Hematopoietic multipotent progenitor cell treated with erythropoietin and hydrocortisone succinate and interleukin-3 and kit ligand, for 17 days (in vitro differentiated cells): ENCODE measurements around the gene SSMEM1.
A peak's percentile ranks its signal among the peaks of the same experiment; 100 is the strongest.
"Not testable (repeated sequence)": the region's sequence is repeated elsewhere in the genome, so short reads cannot be mapped to it uniquely, and the experiment has no call there.

Source experiments
- DNase-seq: peaks from one replicate; pipeline ENCODE4 v3.0.0-alpha.2; 2015; ENCODE audit warnings: low spot score

Gene SSMEM1

DNA sequence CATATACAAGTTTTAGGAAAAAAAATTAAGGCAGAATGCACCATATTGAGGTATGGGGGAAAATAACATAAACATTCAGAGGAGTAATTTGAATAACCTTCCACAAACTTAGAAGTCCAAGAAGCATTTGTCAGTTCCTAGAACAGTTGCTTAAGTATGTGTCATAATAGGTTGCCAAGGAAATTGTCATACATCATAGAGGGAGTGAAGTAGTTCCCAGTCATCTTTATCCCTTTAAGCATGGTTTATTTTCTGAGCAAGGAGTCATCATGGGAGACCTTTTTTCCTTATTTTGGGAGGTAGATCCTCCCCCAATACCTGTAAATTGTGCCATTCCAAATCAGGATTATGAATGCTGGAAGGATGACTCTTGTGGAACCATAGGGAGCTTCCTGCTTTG is at the start of gene SSMEM1:
Gene SSMEM1 (plus strand): TSS at position 219 of the 400 bp plus-strand sequence. CDS start 51 bp downstream, at position 270.
- DNase-seq = no peak

- no peak for DNase-seq
Observed at GRCh38 chr7:130160023-130160422, 47.6 kb upstream of the SSMEM1 start.

DNA sequence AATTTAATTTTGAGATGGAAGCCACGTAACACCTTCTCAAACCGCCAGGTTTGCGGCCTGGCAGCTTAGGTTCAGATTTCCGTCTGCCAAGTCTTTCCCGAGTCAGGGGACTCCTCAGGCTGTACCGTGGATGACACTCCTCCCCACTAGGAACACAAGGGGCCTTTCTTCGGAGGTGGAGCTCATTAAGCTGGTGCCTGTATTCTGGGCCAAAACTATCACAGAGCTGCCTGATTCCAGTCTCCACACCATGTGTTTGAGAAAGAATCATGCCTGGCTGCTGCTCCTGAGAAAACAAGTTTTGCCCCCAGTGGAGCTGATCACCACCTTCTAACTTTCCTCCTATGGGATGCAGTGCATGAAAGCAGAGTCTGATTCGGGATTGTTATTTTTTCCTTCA is 47.2 kb upstream of the SSMEM1 start:
- DNase-seq = no peak

- DNase-seq = no peak
Observed at GRCh38 chr7:130162196-130162595, 45.5 kb upstream of the SSMEM1 start.

- no peak for DNase-seq
Observed at GRCh38 chr7:130174237-130174959, 33.3 kb upstream of the SSMEM1 start.

DNA sequence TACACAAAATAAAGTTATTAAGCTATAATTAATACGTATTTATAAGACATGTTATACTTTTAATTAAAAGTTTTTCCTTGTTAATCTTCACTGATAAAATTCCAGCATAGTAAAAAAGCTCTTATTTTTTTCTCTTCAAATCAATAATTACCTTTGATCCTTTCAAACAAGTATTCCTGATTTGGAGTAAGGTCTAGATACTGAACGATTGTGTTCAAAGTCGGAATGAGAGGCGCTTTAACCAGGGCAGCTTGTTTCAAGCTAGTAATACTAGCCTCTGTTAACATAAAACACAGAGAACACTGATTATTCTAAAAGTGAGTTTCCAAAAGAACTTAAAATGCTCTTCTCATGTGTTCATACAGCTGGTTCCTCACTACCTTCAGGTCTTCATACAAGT is 29.4 kb upstream of the SSMEM1 start:
- no peak for DNase-seq

GRCh38 chr7:130179631-130180030 is 28.0 kb upstream of the SSMEM1 start:
- DNase-seq = no peak

DNA sequence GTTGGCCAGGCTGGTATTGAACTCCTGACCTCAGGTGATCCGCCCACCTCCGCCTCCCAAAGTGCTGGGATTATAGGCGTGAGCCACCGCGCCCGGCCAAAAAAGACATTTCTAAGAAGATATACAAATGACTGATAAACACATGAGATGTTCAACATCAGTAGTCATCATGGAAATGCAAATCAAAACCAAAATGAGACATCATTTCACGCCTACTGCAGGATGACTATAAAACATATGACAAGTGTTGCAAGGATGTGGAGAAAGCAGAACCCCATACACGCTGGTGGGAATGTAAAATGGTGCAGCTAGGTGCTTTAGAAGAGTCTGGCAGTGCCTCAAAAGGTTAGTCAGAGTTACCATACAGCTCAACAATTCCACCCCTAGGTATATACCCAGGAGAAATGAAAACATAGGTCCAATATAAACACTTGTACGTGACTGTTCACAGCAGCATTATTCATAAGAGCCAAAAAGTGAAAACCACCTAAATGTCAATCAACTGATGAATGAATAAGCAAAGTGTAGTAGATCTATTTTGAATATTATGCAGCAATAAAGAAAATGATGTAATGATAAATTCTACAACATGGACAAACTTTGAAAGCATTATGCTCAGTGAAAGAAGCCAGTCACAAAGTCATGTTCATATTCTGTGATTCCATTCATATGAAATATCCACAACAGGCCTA is 26.9 kb upstream of the SSMEM1 start:
- DNase-seq = no peak

DNA sequence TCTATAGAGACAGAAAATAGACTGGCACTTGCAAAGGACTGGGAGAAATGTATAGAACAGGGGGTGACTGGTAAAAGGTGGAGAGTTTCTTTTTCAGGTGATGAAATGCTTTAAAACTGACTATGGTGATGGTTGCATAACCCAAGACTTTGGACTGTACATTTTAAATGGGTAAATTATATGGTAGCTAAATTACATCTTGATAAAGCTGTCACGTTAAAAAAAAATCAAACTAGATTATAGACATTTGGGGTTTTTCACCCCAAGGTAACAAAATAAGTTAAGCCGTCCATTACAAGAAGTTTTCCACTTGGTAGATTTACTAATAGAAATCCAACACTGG is 26.4 kb upstream of the SSMEM1 start:
- DNase-seq = no peak

DNA sequence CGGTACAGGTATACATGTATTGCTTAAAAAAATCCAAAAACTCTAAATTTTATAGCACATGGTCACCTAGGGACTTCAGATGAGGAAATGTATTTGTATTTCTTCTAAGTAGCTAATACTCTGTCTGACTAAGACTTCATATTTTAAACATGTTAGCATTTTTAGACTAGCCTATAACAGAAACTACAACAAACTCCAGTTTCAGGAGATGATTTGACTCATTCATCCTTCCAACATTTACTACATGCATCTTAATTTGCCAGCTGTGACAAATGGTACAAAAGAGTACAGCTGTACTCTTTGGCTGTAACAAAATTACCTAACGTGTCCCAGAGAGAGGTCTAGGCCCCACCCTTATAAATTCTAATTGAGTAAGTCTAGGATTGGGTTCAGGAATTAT is 24.7 kb upstream of the SSMEM1 start:
- no peak for DNase-seq

- DNase-seq = not testable (repeated sequence)
Observed at GRCh38 chr7:130184349-130184748, 23.3 kb upstream of the SSMEM1 start.

DNA sequence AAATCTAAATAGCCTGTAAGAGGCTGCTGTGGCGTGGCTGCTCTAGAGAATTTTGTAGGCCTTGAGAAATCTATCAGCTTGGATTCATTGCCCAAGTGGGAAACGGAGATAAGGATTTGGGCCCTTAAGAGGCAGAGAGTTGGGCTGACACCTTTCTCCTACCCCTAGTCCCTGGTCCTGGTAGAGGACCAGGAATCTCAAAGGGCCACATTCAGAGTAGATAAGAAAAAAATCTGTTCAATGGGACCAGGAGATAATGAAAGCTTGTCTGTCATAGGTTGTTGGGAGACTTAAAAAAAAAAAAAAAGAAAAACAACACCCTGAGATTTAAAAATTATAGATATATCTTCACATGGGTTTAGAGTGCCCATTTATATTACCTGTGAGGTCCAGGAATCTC is 20.3 kb upstream of the SSMEM1 start:
- DNase-seq = no peak

GRCh38 chr7:130189343-130189742 is 18.3 kb upstream of the SSMEM1 start:
- DNase-seq = no peak

- no peak for DNase-seq
Observed at GRCh38 chr7:130191791-130192190, 15.9 kb upstream of the SSMEM1 start.

DNA sequence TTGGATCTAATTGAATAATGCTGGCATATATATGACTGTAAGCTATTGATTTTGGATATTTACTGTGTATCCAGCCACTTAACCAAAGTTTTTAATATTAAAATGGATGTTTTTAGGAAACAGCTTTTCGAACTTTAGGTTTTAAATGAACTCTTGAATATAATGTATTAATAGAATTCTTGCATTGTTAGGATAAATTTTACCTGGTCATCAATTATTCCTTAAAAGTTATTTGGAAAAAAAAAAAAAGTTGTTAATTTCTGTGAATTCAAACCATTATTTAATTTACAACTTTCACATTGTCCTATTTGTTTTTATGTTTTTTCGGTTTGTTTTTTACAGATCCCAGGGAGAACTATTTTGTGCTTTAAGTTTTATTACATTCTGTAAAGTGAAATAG is 12.3 kb upstream of the SSMEM1 start:
- DNase-seq = no peak

- no peak for DNase-seq
Observed at GRCh38 chr7:130196476-130196875, 11.2 kb upstream of the SSMEM1 start.

DNA sequence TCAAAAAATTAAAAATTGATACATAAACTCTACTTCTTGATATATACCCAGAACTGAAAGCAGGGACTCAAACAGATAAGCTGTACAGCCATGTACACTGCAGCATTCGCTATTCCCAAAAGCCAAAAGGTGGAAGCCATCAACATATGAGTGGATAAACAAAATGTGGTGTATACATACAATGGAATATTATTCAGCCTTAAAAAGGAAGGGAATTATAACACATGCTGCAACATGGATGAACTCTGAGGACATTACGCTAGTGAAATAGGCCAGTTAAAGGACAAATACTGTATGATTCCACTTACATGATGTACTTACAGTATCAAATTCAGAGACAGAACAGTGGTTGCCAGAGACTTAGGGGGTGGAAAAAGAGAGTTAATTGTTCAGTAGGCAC is 10.6 kb upstream of the SSMEM1 start:
- DNase-seq = no peak

- no peak for DNase-seq
Observed at GRCh38 chr7:130201796-130202195, 5.9 kb upstream of the SSMEM1 start.

DNA sequence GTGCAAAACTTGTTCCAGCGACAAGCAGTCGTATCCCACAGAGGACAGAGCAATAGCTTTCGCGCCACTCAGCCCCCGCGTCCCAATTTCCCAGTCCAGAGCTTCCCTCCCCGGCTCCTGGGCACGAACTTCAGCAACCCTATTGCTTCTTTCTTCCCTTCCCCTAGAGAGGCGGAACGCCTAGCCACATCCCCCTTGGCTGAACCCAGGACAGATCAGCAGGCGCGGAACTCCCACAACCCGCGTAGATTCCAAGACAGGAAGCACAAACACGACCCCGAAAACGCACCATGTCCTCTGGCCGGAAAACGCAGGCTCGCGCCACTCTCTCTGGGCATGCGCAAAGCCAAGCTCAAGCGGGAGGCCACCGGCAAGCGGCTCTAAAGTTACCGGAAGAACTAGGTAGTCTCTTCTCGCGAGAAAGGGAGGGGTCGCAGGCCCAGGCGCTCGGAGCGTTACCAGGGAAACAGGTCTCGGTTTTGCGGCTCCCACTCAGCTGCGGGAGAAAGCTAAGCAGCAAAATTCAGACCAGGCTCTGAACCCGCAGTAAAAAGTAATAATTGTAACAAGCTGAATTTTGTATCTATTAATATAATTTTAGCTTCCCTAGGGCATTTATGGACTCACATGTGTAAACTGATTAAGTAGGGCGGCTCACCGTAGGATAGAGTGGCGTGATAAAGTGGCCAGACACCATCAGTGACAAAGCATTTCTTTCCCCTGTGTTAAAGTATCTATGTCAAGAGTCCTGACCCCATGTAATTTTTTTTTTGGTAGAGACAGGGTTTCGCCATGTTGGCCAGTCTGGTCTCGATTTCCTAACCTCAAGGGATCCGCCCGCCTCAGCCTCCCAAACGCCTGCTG is 2.3 kb upstream of the SSMEM1 start, which contains the start of gene TMEM209:
Gene TMEM209 (minus strand): TSS at position 323 of the 864 bp plus-strand sequence. CDS start 31 bp downstream, at position 292.
- peak; percentile 91 for DNase-seq

- DNase-seq = no peak
Observed at GRCh38 chr7:130207033-130207432, 627 bp upstream of the SSMEM1 start.

DNA sequence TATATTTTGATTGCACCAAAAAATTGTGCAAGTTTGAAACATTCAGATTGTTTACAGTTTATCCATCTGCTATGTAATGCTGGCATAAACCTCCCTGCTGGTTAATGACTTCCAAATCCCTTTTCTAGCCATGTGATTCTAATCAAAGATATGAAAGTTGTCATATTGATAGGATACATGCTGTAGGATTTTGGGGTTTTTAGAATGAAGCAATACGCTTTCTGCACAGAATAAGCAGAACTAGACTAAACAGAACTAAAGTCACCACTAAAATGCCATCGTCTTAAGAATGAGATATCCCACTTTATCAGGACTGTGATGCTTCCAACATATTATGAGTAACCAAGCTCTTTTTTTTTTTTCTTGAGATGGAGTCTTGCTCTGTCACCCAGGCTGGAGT is 856 bp downstream of the SSMEM1 start:
- DNase-seq = no peak

- no peak for DNase-seq
Observed at GRCh38 chr7:130210181-130210935, 2.7 kb downstream of the SSMEM1 start.
